ENCODE measurements around the gene EMILIN3. TPM values are rescaled to one million over a fixed set of nuclear protein-coding genes. Genes with fewer than 3 reads are reported as not detected.

Gene EMILIN3
- total and polyA plus RNA-seq, 2 of the 4 experiments (the other 2 are of a cell fraction), result under 0.01 to 0.07 TPM

DNA sequence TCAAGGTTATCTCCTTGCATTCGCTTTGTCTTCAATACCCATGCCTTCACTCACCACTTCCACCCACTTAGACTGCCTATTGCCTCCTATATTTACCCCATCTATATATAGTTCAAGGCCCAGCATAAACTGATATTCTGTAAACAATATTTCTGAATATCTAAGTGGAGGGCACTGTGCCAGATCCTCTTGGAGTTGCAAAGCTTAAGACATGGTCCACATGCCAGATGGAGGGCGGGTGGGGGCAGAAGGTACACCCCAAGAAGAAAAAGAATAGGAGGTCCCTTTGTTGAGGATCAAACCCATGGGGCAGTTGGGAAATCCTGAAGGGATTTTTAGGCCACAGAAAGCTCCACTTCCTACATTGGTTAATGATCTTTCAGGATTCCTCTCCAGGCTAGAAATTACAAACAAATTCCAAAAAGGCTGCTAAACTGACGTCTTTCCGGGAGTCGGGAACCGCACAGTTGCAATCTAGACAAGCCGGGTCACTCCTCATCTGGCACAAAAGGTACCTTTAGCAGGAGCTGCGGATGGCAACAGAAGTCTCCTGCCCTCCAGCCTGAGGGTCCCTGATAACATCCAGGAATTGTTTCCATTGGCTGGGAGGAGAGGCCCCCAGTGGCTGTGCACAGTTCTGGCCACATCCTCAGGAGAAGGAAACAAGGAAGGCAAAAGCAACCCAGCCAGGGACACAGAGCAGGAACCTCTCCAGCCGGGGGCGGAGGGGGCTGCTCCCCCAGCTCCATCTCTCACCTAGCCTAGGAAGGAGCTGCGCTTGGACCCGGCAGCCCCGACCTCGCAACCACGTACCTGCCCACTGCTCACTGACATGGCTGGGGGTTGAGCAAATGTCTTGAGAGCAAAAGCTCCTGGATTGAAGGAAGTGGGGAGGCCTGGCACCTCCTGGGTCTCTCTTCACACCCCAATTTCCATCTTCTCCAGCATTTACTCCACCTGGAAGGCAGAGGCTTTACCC lies 31.9 kb downstream of the EMILIN3 start (continued):
- TF ChIP-seq, protein P1, sequence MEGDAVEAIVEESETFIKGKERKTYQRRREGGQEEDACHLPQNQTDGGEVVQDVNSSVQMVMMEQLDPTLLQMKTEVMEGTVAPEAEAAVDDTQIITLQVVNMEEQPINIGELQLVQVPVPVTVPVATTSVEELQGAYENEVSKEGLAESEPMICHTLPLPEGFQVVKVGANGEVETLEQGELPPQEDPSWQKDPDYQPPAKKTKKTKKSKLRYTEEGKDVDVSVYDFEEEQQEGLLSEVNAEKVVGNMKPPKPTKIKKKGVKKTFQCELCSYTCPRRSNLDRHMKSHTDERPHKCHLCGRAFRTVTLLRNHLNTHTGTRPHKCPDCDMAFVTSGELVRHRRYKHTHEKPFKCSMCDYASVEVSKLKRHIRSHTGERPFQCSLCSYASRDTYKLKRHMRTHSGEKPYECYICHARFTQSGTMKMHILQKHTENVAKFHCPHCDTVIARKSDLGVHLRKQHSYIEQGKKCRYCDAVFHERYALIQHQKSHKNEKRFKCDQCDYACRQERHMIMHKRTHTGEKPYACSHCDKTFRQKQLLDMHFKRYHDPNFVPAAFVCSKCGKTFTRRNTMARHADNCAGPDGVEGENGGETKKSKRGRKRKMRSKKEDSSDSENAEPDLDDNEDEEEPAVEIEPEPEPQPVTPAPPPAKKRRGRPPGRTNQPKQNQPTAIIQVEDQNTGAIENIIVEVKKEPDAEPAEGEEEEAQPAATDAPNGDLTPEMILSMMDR (conservative IDR thresholded peaks at IDR 0.05; ENCODE audit: low read depth, low read length), result no peak

Measured in IMR-90 (cell line).